Hepatocyte (in vitro differentiated cells): Measurements from ENCODE around the gene SYT1. TPM values are rescaled to one million over a fixed set of nuclear protein-coding genes. Genes with fewer than 3 reads are reported as not detected.
A peak's percentile ranks its signal among the peaks of the same experiment; 100 is the strongest.

ENCODE experiments used
- DNase-seq: peaks from one replicate; pipeline ENCODE4 v3.0.0-alpha.2; 2016; ENCODE audit warnings: low spot score
- H2AFZ ChIP-seq: fragments of 200-600 bp; sonication (generic); 2 replicates; pipeline ENCODE4 v1.6.0; 2016; ENCODE audit warnings: antibody characterized with exemption, mild to moderate bottlenecking
- H3K27ac ChIP-seq: fragments of 200-600 bp; sonication (generic); 2 replicates; pipeline ENCODE4 v1.5.1; 2016; ENCODE audit warnings: mild to moderate bottlenecking
- H3K27me3 ChIP-seq: fragments of 200-600 bp; sonication (generic); 2 replicates; pipeline ENCODE4 v1.6.1; 2016
- H3K36me3 ChIP-seq: fragments of 200-600 bp; sonication (generic); replicated peaks from 2 replicates; pipeline ENCODE4 v1.5.1; 2016; ENCODE audit warnings: low read depth; ENCODE audit not compliant: insufficient read depth
- H3K4me1 ChIP-seq: fragments of 200-600 bp; sonication (generic); 2 replicates; pipeline ENCODE4 v1.5.1; 2016; ENCODE audit warnings: mild to moderate bottlenecking, moderate library complexity; ENCODE audit not compliant: insufficient read depth
- H3K4me2 ChIP-seq: fragments of 200-600 bp; sonication (generic); 2 replicates; pipeline ENCODE4 v1.6.0; 2016
- H3K4me3 ChIP-seq: fragments of 200-600 bp; sonication (generic); 2 replicates; pipeline ENCODE4 v1.5.1; 2016; ENCODE audit warnings: mild to moderate bottlenecking
- H3K79me2 ChIP-seq: fragments of 200-600 bp; sonication (generic); 2 replicates; pipeline ENCODE4 v1.6.0; 2017; ENCODE audit warnings: mild to moderate bottlenecking
- H3K9me2 ChIP-seq: fragments of 200-600 bp; sonication (generic); replicated peaks from 2 replicates; pipeline ENCODE4 v1.6.0; 2017; ENCODE audit warnings: mild to moderate bottlenecking; ENCODE audit not compliant: insufficient read depth
- H3K9me3 ChIP-seq: fragments of 200-600 bp; sonication (generic); 2 replicates; pipeline ENCODE4 v1.5.1; 2016; ENCODE audit warnings: low read depth, mild to moderate bottlenecking
- H4K20me1 ChIP-seq: fragments of 200-600 bp; sonication (generic); 2 replicates; pipeline ENCODE4 v1.6.0; 2016; ENCODE audit warnings: mild to moderate bottlenecking; ENCODE audit not compliant: insufficient read depth, poor library complexity, severe bottlenecking
- CTCF ChIP-seq: fragments of 200-600 bp; sonication (generic); IDR thresholded peaks from 2 replicates; pipeline ENCODE4 v1.5.1; 2016; ENCODE audit warnings: antibody characterized with exemption, mild to moderate bottlenecking; ENCODE audit not compliant: poor library complexity
- EZH2 ChIP-seq: fragments of 200-600 bp; sonication (generic); IDR thresholded peaks from 2 replicates; pipeline ENCODE4 v1.6.1; 2016; ENCODE audit warnings: antibody characterized with exemption, mild to moderate bottlenecking, borderline replicate concordance
- EZH2phosphoT487 ChIP-seq: fragments of 200-600 bp; sonication (generic); IDR thresholded peaks from one replicate; pipeline ENCODE4 v1.6.1; 2018; ENCODE audit warnings: antibody characterized with exemption, mild to moderate bottlenecking, low read depth, moderate library complexity; ENCODE audit not compliant: unreplicated experiment, severe bottlenecking
- WGBS: methylation state at CpG from one replicate; pipeline ENCODE4 v1.1.6; 2016; ENCODE audit warnings: low lambda C conversion rate; ENCODE audit errors: missing lambda C conversion rate; 5-methylcytosine and 5-hydroxymethylcytosine counted together
- polyA plus RNA-seq: library from polyadenylated mRNA; unstranded; fragments of >200 nt; fragmentation: Nextera tagmentation; extraction: Ambion mirVana; gene quantifications from 2 replicates; pipeline ENCODE4 v1.2.1, GENCODE V29; 2016
- total RNA-seq: library from RNA; depleted of rRNA; stranded (reverse); fragments of >200 nt; gene quantifications from 2 replicates; pipeline ENCODE4 v1.2.3, GENCODE V29; 2014

Gene SYT1
- total and polyA plus RNA-seq, 2 experiments from 2014 or later, result 1.3 to 2.5 TPM

- Histone ChIP-seq H3K9me3 (no peaks in the 10 kb centered on the region), H3K4me1 (no peaks in the 10 kb centered on the region), H4K20me1 (no peaks in the 10 kb centered on the region), H3K79me2 (no peaks in the 10 kb centered on the region), H3K27me3 (no peaks in the 10 kb centered on the region), H3K9me2 (no peaks in the 10 kb centered on the region), H3K36me3 (no peaks in the 10 kb centered on the region), H3K4me2 (no peak overlapping the region), H3K27ac (no peak overlapping the region), H2AFZ (no peak overlapping the region), H3K4me3 (no peak overlapping the region)
- WGBS, result 86% methylated on average over 3 of the region's 3 CpGs
- DNase-seq, result no peak
- TF ChIP-seq EZH2, result no peak
- no peak for TF ChIP-seq CTCF
- TF ChIP-seq EZH2phosphoT487, result no peak
These were observed 24.0 kb downstream of the SYT1 start for GRCh38 chr12:78888568-78888967.

GRCh38 chr12:78891646-78892353, 27.2 kb downstream of the SYT1 start:
- no peaks in the 10 kb centered on the region for H3K36me3 ChIP-seq
- no peak overlapping the region for H2AFZ ChIP-seq
- H4K20me1 ChIP-seq, result no peaks in the 10 kb centered on the region
- no peaks in the 10 kb centered on the region for H3K9me2 ChIP-seq
- no peak overlapping the region for H3K4me2 ChIP-seq
- no peak for DNase-seq
- 33% methylated on average over 1 of the region's 1 CpG for WGBS
- no peaks in the 10 kb centered on the region for H3K27me3 ChIP-seq
- H3K4me3 ChIP-seq, result no peak overlapping the region
- no peaks in the 10 kb centered on the region for H3K9me3 ChIP-seq
- no peaks in the 10 kb centered on the region for H3K4me1 ChIP-seq
- no peaks in the 10 kb centered on the region for H3K79me2 ChIP-seq
- no peak overlapping the region for H3K27ac ChIP-seq
- no peak for TF ChIP-seq EZH2

GRCh38 chr12:78898416-78898815, 33.8 kb downstream of the SYT1 start:
- H4K20me1 ChIP-seq, result no peaks in the 10 kb centered on the region
- H3K27me3 ChIP-seq, result no peaks in the 10 kb centered on the region
- WGBS, result 85% methylated on average over 1 of the region's 1 CpG
- H3K4me2 ChIP-seq, result no peak overlapping the region
- no peaks in the 10 kb centered on the region for H3K79me2 ChIP-seq
- no peak overlapping the region for H3K4me3 ChIP-seq
- no peak for DNase-seq
- H3K9me3 ChIP-seq, result no peaks in the 10 kb centered on the region
- no peaks in the 10 kb centered on the region for H3K9me2 ChIP-seq
- H3K36me3 ChIP-seq, result no peaks in the 10 kb centered on the region
- no peak overlapping the region for H2AFZ ChIP-seq
- H3K27ac ChIP-seq, result no peak overlapping the region
- no peaks in the 10 kb centered on the region for H3K4me1 ChIP-seq
- TF ChIP-seq EZH2phosphoT487 (no peak), CTCF (no peak), EZH2 (no peak)

GRCh38 chr12:78914859-78915331, 50.3 kb downstream of the SYT1 start:
- H2AFZ ChIP-seq, result no peak overlapping the region
- TF ChIP-seq EZH2phosphoT487 (no peak), CTCF (no peak), EZH2 (no peak)
- no peaks in the 10 kb centered on the region for H3K36me3 ChIP-seq
- no peak overlapping the region for H3K27ac ChIP-seq
- WGBS, result 0% methylated on average over 1 of the region's 1 CpG
- no peaks in the 10 kb centered on the region for H3K9me2 ChIP-seq
- H3K4me3 ChIP-seq, result no peak overlapping the region
- peak; percentile 4 for DNase-seq
- no peak overlapping the region for H3K4me2 ChIP-seq
- no peaks in the 10 kb centered on the region for H3K9me3 ChIP-seq
- H3K4me1 ChIP-seq, result no peaks in the 10 kb centered on the region
- no peaks in the 10 kb centered on the region for H3K27me3 ChIP-seq
- H3K79me2 ChIP-seq, result no peaks in the 10 kb centered on the region
- no peaks in the 10 kb centered on the region for H4K20me1 ChIP-seq
